ENCODE results near the gene NCEH1.

The NCEH1 gene

DNA sequence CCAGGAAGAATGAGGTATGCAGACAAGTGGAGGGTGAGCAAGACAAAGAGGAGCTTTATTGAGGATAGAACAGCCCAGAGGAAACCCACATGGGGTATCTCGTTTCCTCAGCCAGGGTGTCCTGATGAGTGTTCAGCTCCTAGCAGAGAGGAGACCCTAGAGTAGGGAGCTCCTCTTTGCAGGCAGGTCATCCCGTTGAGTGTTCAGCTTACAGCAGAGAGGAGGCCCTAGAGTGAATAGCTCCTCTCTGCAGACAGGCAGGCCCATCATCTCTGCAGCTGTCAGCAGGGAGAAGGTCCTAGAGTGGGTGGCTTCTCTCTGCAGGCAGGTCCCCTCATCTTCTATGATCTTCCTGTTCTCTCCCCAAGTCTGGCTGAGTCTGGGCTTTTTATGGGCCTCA lies 97.0 kb downstream of the NCEH1 start:
- Mint-ChIP-seq H3K4me1 (peaks cover 7% of the 10 kb centered on the region), H3K36me3 (no peaks in the 10 kb centered on the region), H3K27me3 (no peaks in the 10 kb centered on the region), H3K9me3 (peaks cover 5% of the 10 kb centered on the region), H3K27ac (no peak overlapping the region), H3K4me3 (no peak overlapping the region)
- ATAC-seq (ENCODE audit: low read depth) (no peak), DNase-seq (ENCODE audit: low spot score in 2 of 2) (no peak)

DNA sequence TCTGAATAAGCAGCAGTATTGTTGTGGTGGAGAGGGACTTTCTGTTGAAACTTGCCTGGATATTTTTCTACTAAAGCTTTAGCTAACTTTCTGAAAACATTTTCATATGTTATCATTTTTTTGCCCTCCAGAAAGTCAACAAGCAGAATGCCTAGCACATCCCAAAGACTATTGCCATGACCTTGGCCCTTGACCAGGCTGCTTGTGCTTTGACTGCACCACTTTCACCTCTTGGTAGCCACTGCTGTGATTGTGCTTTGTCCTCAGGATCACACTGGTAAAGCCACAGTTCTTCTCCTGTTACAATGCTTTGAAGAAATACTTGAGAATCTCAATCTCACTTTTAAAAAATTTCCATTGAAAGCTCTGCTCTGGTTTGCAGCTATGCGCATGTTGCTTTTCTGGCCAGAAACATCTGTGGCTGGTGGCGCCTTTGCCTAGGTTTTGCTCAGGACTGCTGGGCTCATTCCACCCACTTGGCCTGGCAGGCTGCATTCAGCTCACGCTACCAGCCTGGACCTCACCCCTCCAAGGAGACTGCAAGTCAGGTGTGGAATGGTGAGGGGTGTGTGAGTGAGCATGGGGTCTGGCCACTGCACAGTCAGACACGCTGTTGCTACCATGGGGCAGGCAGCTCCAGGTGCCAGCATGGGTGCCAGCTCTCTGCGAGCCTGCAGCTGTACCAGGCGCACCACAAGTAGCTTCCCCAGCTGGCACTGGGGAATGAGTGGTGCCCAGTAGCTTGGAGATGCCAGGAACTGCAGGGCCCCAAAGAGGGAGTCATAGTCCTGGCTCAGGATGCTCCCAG lies 97.8 kb downstream of the NCEH1 start:
- Mint-ChIP-seq H3K27ac (no peak overlapping the region), H3K36me3 (no peaks in the 10 kb centered on the region), H3K27me3 (no peaks in the 10 kb centered on the region), H3K4me3 (no peak overlapping the region), H3K4me1 (peaks cover 7% of the 10 kb centered on the region), H3K9me3 (peaks cover 5% of the 10 kb centered on the region)
- DNase-seq (ENCODE audit: low spot score in 2 of 2) = no peak
- ATAC-seq (ENCODE audit: low read depth) = no peak

DNA sequence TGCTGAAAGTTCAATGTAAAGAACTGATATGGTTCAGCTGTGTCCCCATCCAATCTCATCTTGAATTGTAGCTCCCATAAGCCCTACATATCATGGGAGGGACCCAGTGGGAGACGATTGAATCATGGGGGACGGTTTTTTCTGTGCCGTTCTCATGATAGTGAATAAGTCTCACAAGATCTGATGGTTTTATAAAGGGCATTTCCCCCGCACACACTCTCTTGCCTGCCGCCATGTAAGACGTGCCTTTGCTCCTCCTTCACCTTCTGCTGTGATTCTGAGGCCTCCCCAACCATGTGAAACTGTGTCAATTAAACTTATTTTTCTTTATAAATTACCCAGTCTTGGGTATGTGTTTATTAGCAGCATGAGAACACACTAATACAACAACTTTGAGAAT lies 101.1 kb downstream of the NCEH1 start:
- peaks cover 4% of the 10 kb centered on the region for H3K27me3 Mint-ChIP-seq
- H3K36me3 Mint-ChIP-seq = no peaks in the 10 kb centered on the region
- ATAC-seq (ENCODE audit: low read depth) = no peak
- no peak overlapping the region for H3K4me3 Mint-ChIP-seq
- H3K27ac Mint-ChIP-seq = no peak overlapping the region
- no peak for DNase-seq (ENCODE audit: low spot score in 2 of 2)
- H3K4me1 Mint-ChIP-seq = no peaks in the 10 kb centered on the region
- H3K9me3 Mint-ChIP-seq = peaks cover 5% of the 10 kb centered on the region

DNA sequence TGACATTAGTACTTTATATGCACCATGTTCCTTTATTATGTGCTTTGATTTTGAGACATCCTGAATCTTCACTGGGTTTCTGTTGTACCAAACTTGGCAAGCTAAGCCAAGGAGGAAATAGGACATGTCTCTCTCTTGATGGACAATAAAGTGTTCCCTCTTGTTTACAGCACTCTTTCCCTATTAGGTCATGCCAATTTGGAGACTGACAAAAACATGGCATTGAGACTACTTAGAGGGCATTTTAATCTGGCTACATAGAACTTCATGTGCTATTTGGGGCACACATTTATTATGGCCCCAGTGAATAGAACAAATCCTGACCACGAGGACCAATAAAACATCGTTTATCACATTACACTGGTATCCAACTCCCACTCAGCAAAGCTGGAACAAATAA lies 102.3 kb downstream of the NCEH1 start:
- Mint-ChIP-seq H3K27me3 (peaks cover 4% of the 10 kb centered on the region), H3K4me3 (no peak overlapping the region), H3K36me3 (no peaks in the 10 kb centered on the region), H3K9me3 (peaks cover 5% of the 10 kb centered on the region), H3K4me1 (no peaks in the 10 kb centered on the region), H3K27ac (no peak overlapping the region)
- no peak for DNase-seq (ENCODE audit: low spot score in 2 of 2)
- ATAC-seq (ENCODE audit: low read depth) = no peak

DNA sequence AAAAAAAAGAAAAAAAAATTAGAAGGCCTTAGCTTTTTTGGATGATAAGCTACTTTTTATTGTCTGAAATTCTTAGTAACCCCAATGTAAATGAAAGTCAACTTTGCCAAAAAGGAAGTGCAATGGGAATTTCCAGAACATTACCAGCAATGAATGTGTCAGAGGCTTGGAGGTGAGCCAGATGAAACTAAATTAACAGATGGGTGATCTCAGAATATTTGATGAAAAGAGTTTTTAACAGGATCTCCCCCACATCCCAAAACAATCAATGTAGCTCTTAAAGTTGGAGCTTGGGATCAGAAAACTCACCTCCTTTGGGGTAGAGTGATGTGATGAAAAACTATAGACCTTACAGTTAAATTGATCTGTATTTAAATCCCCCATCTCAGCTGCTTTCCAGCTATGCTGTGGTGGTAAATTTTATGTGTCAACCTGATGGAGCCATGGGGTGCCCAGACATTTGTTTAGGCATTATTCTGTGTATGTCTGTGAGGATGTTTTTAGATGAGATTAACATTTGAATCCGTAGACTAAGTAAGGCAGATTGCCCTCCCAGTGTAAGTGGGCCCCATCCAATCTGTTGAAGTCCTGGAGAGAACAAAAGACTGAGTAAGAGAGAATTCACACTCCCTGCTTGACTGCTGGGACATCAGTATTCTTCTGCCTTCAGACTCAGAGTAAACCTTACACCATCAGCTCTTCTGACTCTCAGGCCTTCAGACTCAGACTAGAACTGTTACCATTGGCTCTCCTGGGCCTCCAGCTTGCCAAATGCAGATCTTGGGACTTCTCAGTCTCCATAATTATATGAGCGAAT lies 103.4 kb downstream of the NCEH1 start:
- Mint-ChIP-seq H3K4me3 (no peak overlapping the region), H3K27me3 (peaks cover 4% of the 10 kb centered on the region), H3K4me1 (no peaks in the 10 kb centered on the region), H3K9me3 (peaks cover 5% of the 10 kb centered on the region), H3K27ac (no peak overlapping the region), H3K36me3 (no peaks in the 10 kb centered on the region)
- DNase-seq (ENCODE audit: low spot score in 2 of 2) (no peak), ATAC-seq (ENCODE audit: low read depth) (no peak)

DNA sequence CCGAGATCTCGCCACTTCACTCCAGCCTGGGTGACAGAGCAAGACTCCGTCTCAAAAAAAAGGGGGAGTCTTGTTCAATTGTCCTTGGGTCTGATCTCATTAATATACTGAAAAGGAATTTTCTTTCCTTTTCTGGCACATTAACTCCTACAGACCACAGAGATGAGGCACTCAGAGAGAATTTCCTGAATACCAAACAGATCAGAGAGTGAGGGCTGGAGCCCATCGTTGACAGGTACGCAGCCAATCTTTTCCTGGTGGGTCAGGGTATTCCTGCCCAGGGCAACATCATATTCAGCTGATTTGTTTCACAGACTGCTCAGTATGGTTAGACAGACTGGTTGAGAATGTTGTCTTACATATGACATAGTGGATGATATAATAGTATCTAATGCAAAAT lies 104.8 kb downstream of the NCEH1 start:
- H3K4me1 Mint-ChIP-seq = no peaks in the 10 kb centered on the region
- H3K9me3 Mint-ChIP-seq = peaks cover 5% of the 10 kb centered on the region
- no peak overlapping the region for H3K4me3 Mint-ChIP-seq
- no peaks in the 10 kb centered on the region for H3K36me3 Mint-ChIP-seq
- ATAC-seq (ENCODE audit: low read depth) (no peak), DNase-seq (ENCODE audit: low spot score in 2 of 2) (no peak)
- no peak overlapping the region for H3K27ac Mint-ChIP-seq
- peaks cover 4% of the 10 kb centered on the region for H3K27me3 Mint-ChIP-seq

DNA sequence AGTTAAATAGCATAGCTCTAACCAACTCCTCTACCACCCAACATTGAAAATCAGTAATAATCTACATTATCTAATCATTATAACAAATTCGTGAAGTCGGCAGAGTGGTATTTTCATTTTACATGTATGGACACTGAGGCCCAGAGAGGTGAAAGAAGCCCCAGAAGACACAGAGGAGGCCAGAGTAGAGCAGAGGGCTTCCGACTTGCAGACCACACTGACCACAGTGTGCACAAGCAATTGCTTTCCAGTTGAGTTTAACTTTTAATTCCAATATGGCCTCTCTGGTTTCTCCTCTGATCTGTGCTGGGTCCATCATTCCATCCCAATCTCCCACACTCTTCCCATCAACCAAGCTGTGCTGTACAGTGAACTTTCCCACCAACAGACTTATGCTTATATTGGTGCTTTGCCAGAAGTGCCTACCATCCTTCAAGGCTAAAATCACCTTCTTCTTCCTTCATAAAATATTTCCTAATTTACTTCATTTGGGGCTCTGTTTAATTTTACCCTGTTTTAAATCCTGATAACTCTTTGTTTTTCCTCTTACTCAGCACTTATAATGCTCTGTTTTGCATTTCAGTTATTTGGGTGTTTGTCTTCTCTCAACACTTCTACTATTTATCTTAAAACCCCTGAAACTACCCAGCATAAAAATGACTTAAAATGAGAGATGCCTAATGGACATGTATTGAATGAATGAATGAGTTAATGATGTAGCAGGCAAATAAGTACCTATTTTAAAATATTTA lies 105.8 kb downstream of the NCEH1 start:
- DNase-seq (ENCODE audit: low spot score in 2 of 2) = no peak
- Mint-ChIP-seq H3K9me3 (no peaks in the 10 kb centered on the region), H3K36me3 (no peaks in the 10 kb centered on the region), H3K4me3 (no peak overlapping the region), H3K27ac (no peak overlapping the region), H3K4me1 (no peaks in the 10 kb centered on the region), H3K27me3 (peaks cover 4% of the 10 kb centered on the region)
- no peak for ATAC-seq (ENCODE audit: low read depth)

DNA sequence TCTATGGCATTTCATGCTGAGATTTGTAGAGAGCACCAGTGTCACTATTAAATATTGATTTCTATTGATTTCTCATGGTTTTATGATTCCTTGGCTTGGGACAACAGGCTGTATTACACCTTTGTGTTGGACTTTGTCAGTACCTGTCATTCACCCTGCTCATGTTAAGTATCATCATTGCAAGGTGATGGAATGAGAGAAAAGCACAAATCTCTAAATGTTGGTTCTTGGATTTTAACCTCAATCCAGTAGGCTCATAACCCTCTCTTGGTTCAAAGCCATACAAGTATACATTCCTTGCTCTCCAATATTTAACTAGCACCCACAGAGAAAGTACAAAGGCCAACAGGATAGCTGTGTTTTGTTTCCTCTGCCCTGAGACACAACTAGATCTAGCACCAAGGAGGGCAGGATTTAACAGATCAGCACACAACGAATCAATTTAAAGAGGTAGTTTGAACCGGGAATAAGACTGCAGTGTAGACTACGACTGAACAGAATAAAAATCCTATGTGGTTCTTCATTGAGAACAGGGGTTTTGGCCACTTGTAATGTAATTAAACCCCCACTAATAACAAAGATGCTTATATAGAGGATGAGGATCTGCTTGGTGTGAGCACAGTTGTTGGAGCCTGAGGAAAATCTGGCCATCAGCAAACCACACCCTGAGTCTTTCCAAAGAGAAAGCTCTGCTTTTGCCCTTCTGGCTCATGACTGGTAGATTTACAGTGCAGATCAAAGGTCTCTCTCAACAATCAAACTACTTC lies 109.6 kb downstream of the NCEH1 start:
- no peak overlapping the region for H3K27ac Mint-ChIP-seq
- DNase-seq (ENCODE audit: low spot score in 2 of 2) (no peak), ATAC-seq (ENCODE audit: low read depth) (no peak)
- H3K27me3 Mint-ChIP-seq = peaks cover 4% of the 10 kb centered on the region
- H3K4me1 Mint-ChIP-seq = peaks cover under 1% of the 10 kb centered on the region
- no peak overlapping the region for H3K4me3 Mint-ChIP-seq
- H3K9me3 Mint-ChIP-seq = no peaks in the 10 kb centered on the region
- H3K36me3 Mint-ChIP-seq = no peaks in the 10 kb centered on the region

DNA sequence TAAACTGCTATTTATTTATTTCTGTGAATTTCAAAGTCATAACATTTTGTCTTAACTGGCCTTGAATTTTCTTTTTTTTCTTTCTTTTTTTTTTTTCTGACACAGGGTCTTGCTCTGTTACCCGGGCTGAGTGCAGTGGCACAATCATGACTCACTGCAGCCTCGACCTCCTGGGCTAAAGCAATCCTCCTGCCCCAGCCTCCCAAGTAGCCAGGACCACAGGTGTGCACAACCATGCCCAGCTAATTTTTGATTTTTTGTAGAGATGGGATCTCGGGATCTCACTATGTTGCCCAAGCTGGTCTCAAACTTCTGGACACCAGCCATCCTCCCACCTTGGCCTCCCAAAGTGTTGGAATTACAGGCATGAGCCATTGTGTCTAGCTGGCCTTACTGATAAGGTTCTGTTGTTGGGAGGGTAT lies 110.2 kb downstream of the NCEH1 start:
- H3K4me1 Mint-ChIP-seq = peaks cover 5% of the 10 kb centered on the region
- H3K4me3 Mint-ChIP-seq = no peak overlapping the region
- ATAC-seq (ENCODE audit: low read depth) (no peak), DNase-seq (ENCODE audit: low spot score in 2 of 2) (no peak)
- H3K9me3 Mint-ChIP-seq = no peaks in the 10 kb centered on the region
- no peaks in the 10 kb centered on the region for H3K36me3 Mint-ChIP-seq
- H3K27me3 Mint-ChIP-seq = peaks cover 4% of the 10 kb centered on the region
- no peak overlapping the region for H3K27ac Mint-ChIP-seq

DNA sequence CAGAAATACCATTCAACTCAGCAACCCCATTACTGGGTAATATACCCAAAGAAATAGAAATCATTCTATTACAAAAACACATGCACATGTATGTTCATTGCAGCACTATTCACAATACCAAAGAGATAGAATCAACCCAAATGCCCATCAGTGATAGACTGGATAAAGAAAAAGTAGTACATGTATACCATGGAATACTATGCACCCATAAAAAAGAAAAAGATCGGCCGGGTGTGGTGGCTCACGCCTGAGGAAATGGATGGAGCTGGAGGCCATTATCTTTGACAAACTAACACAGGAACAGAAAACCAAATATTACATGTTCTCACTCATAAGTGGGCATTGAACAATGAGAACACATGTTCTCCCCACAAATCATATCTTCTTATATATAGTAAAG lies 112.0 kb downstream of the NCEH1 start:
- no peak for DNase-seq (ENCODE audit: low spot score in 2 of 2)
- H3K4me1 Mint-ChIP-seq = peaks cover 6% of the 10 kb centered on the region
- H3K4me3 Mint-ChIP-seq = no peak overlapping the region
- no peak overlapping the region for H3K27ac Mint-ChIP-seq
- no peaks in the 10 kb centered on the region for H3K36me3 Mint-ChIP-seq
- H3K27me3 Mint-ChIP-seq = no peaks in the 10 kb centered on the region
- no peak for ATAC-seq (ENCODE audit: low read depth)
- no peaks in the 10 kb centered on the region for H3K9me3 Mint-ChIP-seq

DNA sequence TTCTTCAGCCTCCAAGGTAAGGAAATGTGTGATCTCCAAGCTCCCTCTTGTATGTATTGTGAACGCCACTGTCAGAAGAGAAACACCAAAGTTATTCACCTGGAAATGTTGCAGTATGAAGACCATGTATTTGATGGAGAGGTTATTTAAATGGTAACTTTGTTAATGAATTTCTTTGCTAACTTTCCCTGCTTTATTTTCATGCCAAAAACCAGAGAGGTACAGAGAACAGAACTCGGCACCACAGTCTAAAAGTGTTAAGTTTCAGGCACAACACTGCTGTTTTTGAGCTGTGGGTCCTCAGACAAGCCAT lies 114.5 kb downstream of the NCEH1 start:
- Mint-ChIP-seq H3K27ac (peak overlapping the region; percentile 72), H3K4me1 (peaks cover 15% of the 10 kb centered on the region), H3K4me3 (no peak overlapping the region), H3K36me3 (no peaks in the 10 kb centered on the region), H3K9me3 (no peaks in the 10 kb centered on the region), H3K27me3 (no peaks in the 10 kb centered on the region)
- ATAC-seq (ENCODE audit: low read depth) (no peak), DNase-seq (ENCODE audit: low spot score in 2 of 2) (no peak)

DNA sequence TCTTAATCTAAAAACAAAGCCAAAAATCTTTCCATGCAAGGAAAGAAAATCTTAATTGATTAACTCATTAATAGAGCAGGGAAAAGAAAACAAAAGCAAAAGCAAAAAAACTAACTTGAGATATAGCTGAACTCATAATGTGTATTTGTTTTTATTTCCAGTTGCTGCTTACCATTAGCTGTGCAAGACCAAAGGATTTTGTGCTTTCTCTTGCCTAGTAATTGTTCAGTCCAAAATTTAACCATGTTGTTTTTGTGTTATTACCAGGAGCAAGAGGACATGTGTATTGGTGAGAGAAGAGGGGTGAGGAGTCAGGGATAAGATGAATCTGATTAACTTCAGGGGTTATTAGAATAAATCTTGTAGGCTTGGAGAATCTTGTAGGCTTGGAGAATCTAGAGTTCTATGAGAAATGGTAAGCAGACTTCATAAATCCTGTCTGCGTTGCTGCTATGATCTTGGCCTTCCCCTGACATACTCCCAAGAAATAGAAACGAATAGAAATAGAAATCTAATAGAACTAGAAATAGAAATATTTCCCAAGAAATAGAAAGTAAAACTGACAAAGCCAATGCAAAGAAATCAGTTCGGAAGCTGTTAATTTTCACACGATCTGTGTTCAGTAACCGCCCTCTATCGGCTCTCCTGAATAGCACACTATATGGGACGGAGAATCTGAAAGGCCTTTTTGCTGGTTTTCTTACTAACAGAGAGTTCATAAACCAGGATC lies 115.0 kb downstream of the NCEH1 start:
- Mint-ChIP-seq H3K36me3 (no peaks in the 10 kb centered on the region), H3K27me3 (no peaks in the 10 kb centered on the region), H3K4me3 (peak overlapping the region; percentile 73), H3K4me1 (peaks cover 15% of the 10 kb centered on the region), H3K27ac (peak overlapping the region; percentile 72), H3K9me3 (no peaks in the 10 kb centered on the region)
- ATAC-seq (ENCODE audit: low read depth) = peak; percentile 54
- DNase-seq (ENCODE audit: low spot score in 2 of 2) = peak in 1 of 2 donors; percentile 37

Data from memory B cell (primary cell).